ENCODE results near the gene DTD1.

Gene DTD1

GRCh38 chr20:18571578-18571977 is 16.3 kb upstream of the DTD1 start:
- no peaks in the 10 kb centered on the region for H3K9me3 ChIP-seq (ENCODE audit: control insufficient read depth, insufficient read depth, low read length)
- H3K4me1 ChIP-seq (ENCODE audit: control insufficient read depth, insufficient read depth, low read length) = no peaks in the 10 kb centered on the region
- H3K27ac ChIP-seq (ENCODE audit: low read length) = no peak overlapping the region
- H3K36me3 ChIP-seq (ENCODE audit: control insufficient read depth, insufficient read depth, low read length) = no peaks in the 10 kb centered on the region
- WGBS (ENCODE audit: insufficient coverage, insufficient read length) = no CpG with 5 or more reads among the region's 2 CpGs
- H3K4me3 ChIP-seq (ENCODE audit: low read length) = no peak overlapping the region
- no peak for DNase-seq (ENCODE audit: low read depth, low spot score)
- H3K27me3 ChIP-seq (ENCODE audit: control insufficient read depth, insufficient read depth, low read length) = no peaks in the 10 kb centered on the region

DNA sequence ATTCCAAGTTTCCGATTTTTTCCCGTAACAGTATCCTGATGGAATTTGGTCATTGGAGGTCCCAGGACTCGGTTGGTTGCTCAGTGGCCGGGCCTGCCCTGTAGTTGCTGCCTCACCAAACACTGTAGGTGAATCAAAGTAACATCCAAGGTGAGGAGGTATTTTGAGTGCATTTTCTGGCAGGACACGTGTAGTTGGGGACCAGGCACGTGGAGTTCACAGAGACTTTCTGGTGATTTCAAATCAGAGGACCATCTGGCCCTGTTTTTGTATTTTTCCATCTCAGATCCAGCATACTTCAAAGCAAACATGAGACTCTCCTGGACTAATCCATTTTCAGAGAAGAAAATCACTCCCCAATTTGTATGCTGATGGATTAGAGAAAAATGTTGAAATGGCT is 9.9 kb upstream of the DTD1 start:
- H3K36me3 ChIP-seq (ENCODE audit: control insufficient read depth, insufficient read depth, low read length) = no peaks in the 10 kb centered on the region
- no peaks in the 10 kb centered on the region for H3K27me3 ChIP-seq (ENCODE audit: control insufficient read depth, insufficient read depth, low read length)
- no peaks in the 10 kb centered on the region for H3K9me3 ChIP-seq (ENCODE audit: control insufficient read depth, insufficient read depth, low read length)
- H3K4me3 ChIP-seq (ENCODE audit: low read length) = no peak overlapping the region
- no peak for DNase-seq (ENCODE audit: low read depth, low spot score)
- H3K4me1 ChIP-seq (ENCODE audit: control insufficient read depth, insufficient read depth, low read length) = 0 out of 2 replicates have a peak, but pooled peaks cover 3% of the 10 kb centered on the region
- no CpG with 5 or more reads among the region's 6 CpGs for WGBS (ENCODE audit: insufficient coverage, insufficient read length)
- no peak overlapping the region for H3K27ac ChIP-seq (ENCODE audit: low read length)

- WGBS (ENCODE audit: insufficient coverage, insufficient read length) = no CpG with 5 or more reads among the region's 6 CpGs
- H3K4me3 ChIP-seq (ENCODE audit: low read length) = no peak overlapping the region
- H3K36me3 ChIP-seq (ENCODE audit: control insufficient read depth, insufficient read depth, low read length) = no peaks in the 10 kb centered on the region
- no peaks in the 10 kb centered on the region for H3K9me3 ChIP-seq (ENCODE audit: control insufficient read depth, insufficient read depth, low read length)
- 0 out of 2 replicates have a peak, but pooled peaks cover 3% of the 10 kb centered on the region for H3K4me1 ChIP-seq (ENCODE audit: control insufficient read depth, insufficient read depth, low read length)
- H3K27ac ChIP-seq (ENCODE audit: low read length) = no peak overlapping the region
- H3K27me3 ChIP-seq (ENCODE audit: control insufficient read depth, insufficient read depth, low read length) = no peaks in the 10 kb centered on the region
- DNase-seq (ENCODE audit: low read depth, low spot score) = no peak
Observed at GRCh38 chr20:18578581-18578980, 9.3 kb upstream of the DTD1 start.

DNA sequence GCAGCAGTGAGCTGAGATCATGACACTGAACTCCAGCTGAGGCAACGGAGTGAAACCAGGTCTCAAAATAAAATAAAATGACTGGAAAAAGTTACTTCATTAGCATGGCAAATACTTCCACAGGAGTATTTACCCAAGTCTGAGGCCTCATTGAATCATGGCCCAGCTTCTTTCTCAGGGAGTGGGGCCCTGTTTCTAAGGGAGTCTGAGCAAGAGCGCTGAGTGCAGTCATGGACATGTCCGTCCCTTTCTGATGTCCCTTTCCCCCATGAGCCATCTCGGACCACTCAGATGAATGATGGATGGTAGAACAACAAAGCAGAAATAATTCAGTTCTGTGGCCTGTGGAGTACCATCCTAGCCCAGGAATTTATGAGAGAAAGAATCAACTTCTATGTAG is 7.8 kb upstream of the DTD1 start:
- Histone ChIP-seq H3K4me3 (ENCODE audit: low read length) (no peak overlapping the region), H3K9me3 (ENCODE audit: control insufficient read depth, insufficient read depth, low read length) (no peaks in the 10 kb centered on the region), H3K27me3 (ENCODE audit: control insufficient read depth, insufficient read depth, low read length) (no peaks in the 10 kb centered on the region), H3K4me1 (ENCODE audit: control insufficient read depth, insufficient read depth, low read length) (0 out of 2 replicates have a peak, but pooled peaks cover 3% of the 10 kb centered on the region), H3K36me3 (ENCODE audit: control insufficient read depth, insufficient read depth, low read length) (no peaks in the 10 kb centered on the region), H3K27ac (ENCODE audit: low read length) (no peak overlapping the region)
- WGBS (ENCODE audit: insufficient coverage, insufficient read length) = no CpG with 5 or more reads among the region's 4 CpGs
- DNase-seq (ENCODE audit: low read depth, low spot score) = no peak

- Histone ChIP-seq H3K27ac (ENCODE audit: low read length) (no peak overlapping the region), H3K27me3 (ENCODE audit: control insufficient read depth, insufficient read depth, low read length) (no peaks in the 10 kb centered on the region), H3K36me3 (ENCODE audit: control insufficient read depth, insufficient read depth, low read length) (no peaks in the 10 kb centered on the region), H3K4me3 (ENCODE audit: low read length) (no peak overlapping the region), H3K9me3 (ENCODE audit: control insufficient read depth, insufficient read depth, low read length) (no peaks in the 10 kb centered on the region), H3K4me1 (ENCODE audit: control insufficient read depth, insufficient read depth, low read length) (0 out of 2 replicates have a peak, but pooled peaks cover 4% of the 10 kb centered on the region)
- DNase-seq (ENCODE audit: low read depth, low spot score) = no peak
- no CpG with 5 or more reads among the region's 2 CpGs for WGBS (ENCODE audit: insufficient coverage, insufficient read length)
Observed at GRCh38 chr20:18585134-18585533, 2.7 kb upstream of the DTD1 start.

DNA sequence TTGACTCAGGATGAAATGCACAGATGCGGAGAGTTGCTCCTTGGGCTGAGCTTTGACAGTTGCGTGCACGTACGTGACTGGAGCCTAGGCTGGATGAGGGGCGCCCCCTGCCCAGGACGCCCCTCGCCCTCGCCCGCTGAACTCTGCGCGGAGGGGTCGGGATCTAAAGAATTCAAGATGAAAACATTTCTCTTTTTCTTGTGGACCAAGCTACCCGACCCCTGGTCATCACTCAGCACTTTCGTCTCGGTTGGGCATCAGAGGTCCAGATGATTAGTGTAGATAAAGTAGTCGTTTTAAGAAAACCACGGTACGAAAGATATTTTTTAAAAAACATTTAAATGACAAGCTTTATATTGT is 700 bp downstream of the DTD1 start:
- Histone ChIP-seq H3K4me3 (ENCODE audit: low read length) (peak overlapping the region; percentile 64; the same call in 1 of the 2 replicates), H3K4me1 (ENCODE audit: control insufficient read depth, insufficient read depth, low read length) (0 out of 2 replicates have a peak, but pooled peaks cover 2% of the 10 kb centered on the region), H3K27ac (ENCODE audit: low read length) (no peak overlapping the region), H3K27me3 (ENCODE audit: control insufficient read depth, insufficient read depth, low read length) (no peaks in the 10 kb centered on the region), H3K36me3 (ENCODE audit: control insufficient read depth, insufficient read depth, low read length) (no peaks in the 10 kb centered on the region), H3K9me3 (ENCODE audit: control insufficient read depth, insufficient read depth, low read length) (no peaks in the 10 kb centered on the region)
- whole genome bisulfite sequencing (ENCODE audit: insufficient coverage, insufficient read length) = no CpG with 5 or more reads among the region's 18 CpGs
- DNase-seq (ENCODE audit: low read depth, low spot score) = no peak

- no peaks in the 10 kb centered on the region for H3K36me3 ChIP-seq (ENCODE audit: control insufficient read depth, insufficient read depth, low read length)
- H3K27ac ChIP-seq (ENCODE audit: low read length) = no peak overlapping the region
- WGBS (ENCODE audit: insufficient coverage, insufficient read length) = no CpG with 5 or more reads among the region's 8 CpGs
- no peak for DNase-seq (ENCODE audit: low read depth, low spot score)
- H3K4me1 ChIP-seq (ENCODE audit: control insufficient read depth, insufficient read depth, low read length) = 0 out of 2 replicates have a peak, but pooled peaks cover under 1% of the 10 kb centered on the region
- H3K9me3 ChIP-seq (ENCODE audit: control insufficient read depth, insufficient read depth, low read length) = no peaks in the 10 kb centered on the region
- H3K4me3 ChIP-seq (ENCODE audit: low read length) = no peak overlapping the region
- H3K27me3 ChIP-seq (ENCODE audit: control insufficient read depth, insufficient read depth, low read length) = no peaks in the 10 kb centered on the region
Observed at GRCh38 chr20:18589941-18590674, 2.3 kb downstream of the DTD1 start.

- no peak overlapping the region for H3K4me3 ChIP-seq (ENCODE audit: low read length)
- no peak for DNase-seq (ENCODE audit: low read depth, low spot score)
- no peak overlapping the region for H3K27ac ChIP-seq (ENCODE audit: low read length)
Observed at GRCh38 chr20:18596270-18596669, 8.4 kb downstream of the DTD1 start.

DNA sequence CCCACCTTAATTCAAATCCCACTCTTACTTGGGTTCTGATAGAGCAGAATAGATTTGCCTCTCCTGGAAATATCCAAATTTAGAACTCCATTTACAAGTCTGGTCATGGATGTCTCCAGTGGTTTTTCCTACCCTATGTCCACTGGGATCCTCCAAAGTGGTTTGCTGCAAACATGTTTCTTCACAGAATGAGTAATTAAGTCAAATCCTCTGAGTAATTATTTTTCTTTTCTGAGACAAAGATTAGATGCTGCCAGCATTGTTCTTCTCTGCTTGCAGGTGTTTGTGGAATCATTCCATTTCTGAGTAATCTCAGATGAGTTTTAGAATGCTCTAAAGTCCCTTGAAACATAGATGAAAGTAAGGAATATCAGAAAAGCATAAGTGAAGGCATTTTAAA is 21.9 kb downstream of the DTD1 start:
- Histone ChIP-seq H3K27me3 (ENCODE audit: control insufficient read depth, insufficient read depth, low read length) (no peaks in the 10 kb centered on the region), H3K4me3 (ENCODE audit: low read length) (no peak overlapping the region), H3K4me1 (ENCODE audit: control insufficient read depth, insufficient read depth, low read length) (no peaks in the 10 kb centered on the region), H3K9me3 (ENCODE audit: control insufficient read depth, insufficient read depth, low read length) (no peaks in the 10 kb centered on the region), H3K27ac (ENCODE audit: low read length) (no peak overlapping the region), H3K36me3 (ENCODE audit: control insufficient read depth, insufficient read depth, low read length) (no peaks in the 10 kb centered on the region)
- no peak for DNase-seq (ENCODE audit: low read depth, low spot score)

More at GRCh38 chr20:18596270-18596669, 8.4 kb downstream of the DTD1 start:
- Histone ChIP-seq H3K36me3 (ENCODE audit: control insufficient read depth, insufficient read depth, low read length) (no peaks in the 10 kb centered on the region; the same call in 1 of the 2 replicates), H3K9me3 (ENCODE audit: control insufficient read depth, insufficient read depth, low read length) (no peaks in the 10 kb centered on the region), H3K27me3 (ENCODE audit: control insufficient read depth, insufficient read depth, low read length) (no peaks in the 10 kb centered on the region), H3K4me1 (ENCODE audit: control insufficient read depth, insufficient read depth, low read length) (no peaks in the 10 kb centered on the region)

GRCh38 chr20:18611492-18611891 is 23.6 kb downstream of the DTD1 start:
- DNase-seq (ENCODE audit: low read depth, low spot score) = no peak
- no peaks in the 10 kb centered on the region for H3K27me3 ChIP-seq (ENCODE audit: control insufficient read depth, insufficient read depth, low read length)
- H3K36me3 ChIP-seq (ENCODE audit: control insufficient read depth, insufficient read depth, low read length) = no peaks in the 10 kb centered on the region
- H3K27ac ChIP-seq (ENCODE audit: low read length) = no peak overlapping the region
- no peak overlapping the region for H3K4me3 ChIP-seq (ENCODE audit: low read length)
- no CpG with 5 or more reads among the region's 8 CpGs for WGBS (ENCODE audit: insufficient coverage, insufficient read length)
- no peaks in the 10 kb centered on the region for H3K4me1 ChIP-seq (ENCODE audit: control insufficient read depth, insufficient read depth, low read length)
- no peaks in the 10 kb centered on the region for H3K9me3 ChIP-seq (ENCODE audit: control insufficient read depth, insufficient read depth, low read length)

GRCh38 chr20:18613553-18613952 is 25.7 kb downstream of the DTD1 start:
- Histone ChIP-seq H3K9me3 (ENCODE audit: control insufficient read depth, insufficient read depth, low read length) (no peaks in the 10 kb centered on the region), H3K27ac (ENCODE audit: low read length) (no peak overlapping the region), H3K4me1 (ENCODE audit: control insufficient read depth, insufficient read depth, low read length) (no peaks in the 10 kb centered on the region), H3K27me3 (ENCODE audit: control insufficient read depth, insufficient read depth, low read length) (no peaks in the 10 kb centered on the region), H3K36me3 (ENCODE audit: control insufficient read depth, insufficient read depth, low read length) (no peaks in the 10 kb centered on the region), H3K4me3 (ENCODE audit: low read length) (no peak overlapping the region)
- no peak for DNase-seq (ENCODE audit: low read depth, low spot score)
- WGBS (ENCODE audit: insufficient coverage, insufficient read length) = no CpG with 5 or more reads among the region's 2 CpGs

Data from iPS DF 6.9 (cell line).